Mononuclear cell (primary cell): Measurements from ENCODE around the gene ARHGAP26. TPM values are rescaled to one million over a fixed set of nuclear protein-coding genes. Genes with fewer than 3 reads are reported as not detected.

Experiments
- H3K27me3 ChIP-seq: 2 replicates; pipeline ENCODE4 v1.6.0; 2011; ENCODE audit warnings: low read length, control low read depth; ENCODE audit not compliant: insufficient read depth
- H3K4me1 ChIP-seq: 2 replicates; pipeline ENCODE4 v1.5.1; 2011; ENCODE audit warnings: mild to moderate bottlenecking, low read length, control low read depth; ENCODE audit not compliant: insufficient read depth
- H3K4me3 ChIP-seq: 2 replicates; pipeline ENCODE4 v1.5.1; 2011; ENCODE audit warnings: mild to moderate bottlenecking, low read length, moderate library complexity
- H3K9me3 ChIP-seq: 2 replicates; pipeline ENCODE4 v1.5.1; 2011; ENCODE audit warnings: low read depth, mild to moderate bottlenecking, control low read depth, low read length
- total RNA-seq: library from RNA; depleted of rRNA; stranded (reverse); fragments of >200 nt; gene quantifications from one replicate; pipeline ENCODE4 v1.2.3, GENCODE V29; 2012

Gene ARHGAP26
- total RNA-seq, 1 donor, result 53.6 TPM

DNA sequence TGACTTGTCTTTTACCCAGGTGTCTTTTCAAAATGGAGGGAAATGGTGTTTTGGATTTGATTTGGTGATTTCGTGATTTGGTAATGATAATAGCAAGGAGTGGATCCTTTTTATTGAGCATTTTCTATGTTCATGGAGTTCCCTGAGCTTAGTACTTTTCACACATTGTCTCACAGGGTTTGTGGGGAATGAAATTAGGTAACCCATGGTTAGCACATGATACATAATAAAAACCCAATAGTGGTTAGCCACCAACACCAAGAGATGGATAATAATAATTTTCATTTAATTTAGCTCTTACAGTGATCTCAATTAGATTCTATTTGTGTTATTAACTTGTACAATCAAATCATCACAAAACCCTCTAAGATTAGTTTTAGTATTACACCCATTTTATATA is 65.4 kb downstream of the ARHGAP26 start:
- Histone ChIP-seq H3K9me3 (no peaks in the 10 kb centered on the region), H3K27me3 (no peaks in the 10 kb centered on the region), H3K4me3 (no peak overlapping the region), H3K4me1 (peaks cover 46% of the 10 kb centered on the region)

DNA sequence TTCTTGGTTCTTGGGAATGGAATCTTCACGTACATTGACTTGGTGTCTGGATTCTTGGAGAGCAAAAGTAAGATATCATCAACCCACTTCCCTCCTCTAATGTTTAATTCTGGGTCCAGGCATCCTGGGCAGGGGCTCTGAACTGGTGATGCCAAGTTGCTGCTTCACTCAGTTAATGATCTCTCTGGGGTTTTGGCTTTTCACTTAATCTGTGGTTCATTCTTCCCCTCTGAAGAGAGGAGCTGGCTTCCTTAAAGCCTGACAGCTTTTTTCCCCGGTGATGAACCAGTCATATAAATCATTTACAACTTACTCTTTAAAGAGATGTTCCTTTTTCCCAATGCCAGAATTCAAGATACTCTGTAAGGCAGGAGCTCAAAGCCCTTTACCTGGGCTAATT is 65.9 kb downstream of the ARHGAP26 start:
- H3K9me3 ChIP-seq, result no peaks in the 10 kb centered on the region
- peaks cover 48% of the 10 kb centered on the region for H3K4me1 ChIP-seq
- no peak overlapping the region for H3K4me3 ChIP-seq

DNA sequence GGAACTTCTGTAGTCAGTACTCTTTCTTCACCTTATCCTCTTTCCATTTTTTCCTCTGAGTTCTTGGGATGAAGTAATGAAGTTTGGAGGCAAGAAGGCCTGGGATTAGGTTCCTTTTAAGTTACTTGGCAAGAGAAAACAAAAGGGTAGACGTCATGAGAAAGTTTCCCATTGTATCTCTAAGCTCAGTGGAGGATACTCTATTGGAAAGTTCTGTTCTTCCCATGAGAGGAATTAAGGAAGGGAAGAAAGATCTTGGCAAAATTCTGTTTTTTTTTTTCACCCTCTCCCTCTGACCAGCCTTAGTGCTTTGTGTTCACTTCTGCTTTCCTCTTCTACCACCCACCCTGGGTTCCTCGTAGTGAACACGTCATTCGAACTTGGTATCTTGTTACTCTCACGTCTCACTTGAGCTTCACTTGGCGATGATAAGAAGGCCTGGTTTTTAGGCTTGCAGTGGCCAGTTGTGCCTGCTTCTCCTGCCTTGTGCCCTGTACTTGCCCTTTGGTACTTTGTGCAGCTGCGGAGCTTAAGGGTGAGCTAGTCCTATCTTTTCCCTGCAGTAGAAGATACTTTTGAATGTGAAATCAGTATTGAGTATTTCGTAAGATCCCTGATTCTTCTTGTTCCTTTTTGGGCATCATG is 67.0 kb downstream of the ARHGAP26 start:
- no peaks in the 10 kb centered on the region for H3K27me3 ChIP-seq
- H3K4me3 ChIP-seq, result no peak overlapping the region
- no peaks in the 10 kb centered on the region for H3K9me3 ChIP-seq

More for the DNA sequence above, 65.9 kb downstream of the ARHGAP26 start:
- no peaks in the 10 kb centered on the region for H3K27me3 ChIP-seq

DNA sequence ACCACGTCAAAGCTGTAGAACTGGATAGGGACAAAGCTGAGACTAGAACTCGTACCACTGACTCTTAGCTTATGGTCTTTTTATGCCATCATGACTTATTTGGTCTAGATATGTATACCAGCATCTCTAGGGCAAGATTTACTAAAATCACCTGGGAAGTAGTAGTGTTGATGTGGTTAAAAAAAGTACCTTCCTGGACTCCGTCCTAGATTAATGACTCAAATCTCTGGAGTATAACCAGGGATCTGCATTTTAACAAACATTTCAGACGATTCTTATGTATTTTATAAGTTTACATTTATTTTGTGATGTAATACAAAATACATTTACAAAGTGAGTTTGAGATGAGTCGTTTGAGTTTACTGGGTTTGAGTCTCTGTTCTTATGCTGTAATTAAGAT is 68.7 kb downstream of the ARHGAP26 start:
- H3K9me3 ChIP-seq, result no peaks in the 10 kb centered on the region
- H3K4me1 ChIP-seq, result peaks cover 49% of the 10 kb centered on the region
- H3K4me3 ChIP-seq, result no peak overlapping the region
- H3K27me3 ChIP-seq, result no peaks in the 10 kb centered on the region

More for the DNA sequence above, 67.0 kb downstream of the ARHGAP26 start:
- peaks cover 49% of the 10 kb centered on the region for H3K4me1 ChIP-seq

DNA sequence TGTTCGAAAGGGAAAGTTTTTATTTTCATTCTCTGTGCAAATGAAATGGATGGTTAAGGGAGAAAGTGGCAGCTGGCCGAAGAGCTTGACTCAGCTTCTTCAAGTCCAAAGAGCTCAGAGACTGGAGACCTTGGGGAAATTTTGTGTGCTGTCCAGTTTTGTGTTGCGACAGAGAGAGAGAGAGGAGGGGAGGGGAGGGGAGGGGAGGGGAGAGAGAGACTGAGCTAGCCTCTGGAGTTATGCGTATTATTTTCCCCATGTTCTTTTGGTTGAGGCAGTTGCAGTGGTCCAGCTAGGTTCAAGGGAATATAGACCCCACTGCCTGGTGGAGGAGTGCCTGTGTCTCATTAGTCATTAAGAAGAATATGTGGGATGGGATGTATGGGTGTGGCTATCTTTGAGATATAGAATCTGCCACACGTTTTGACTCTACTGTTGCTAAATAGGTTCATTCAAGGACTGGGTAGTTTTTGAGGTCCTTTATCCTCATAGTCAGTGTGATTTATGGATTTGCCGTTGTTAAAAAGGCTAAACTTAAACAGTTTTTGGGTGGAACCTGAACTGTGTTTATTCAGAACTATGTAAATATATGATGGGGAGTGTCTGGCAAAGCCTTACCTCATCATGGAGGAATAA is 69.7 kb downstream of the ARHGAP26 start:
- Histone ChIP-seq H3K4me1 (peaks cover 58% of the 10 kb centered on the region), H3K27me3 (no peaks in the 10 kb centered on the region), H3K9me3 (no peaks in the 10 kb centered on the region), H3K4me3 (no peak overlapping the region)

DNA sequence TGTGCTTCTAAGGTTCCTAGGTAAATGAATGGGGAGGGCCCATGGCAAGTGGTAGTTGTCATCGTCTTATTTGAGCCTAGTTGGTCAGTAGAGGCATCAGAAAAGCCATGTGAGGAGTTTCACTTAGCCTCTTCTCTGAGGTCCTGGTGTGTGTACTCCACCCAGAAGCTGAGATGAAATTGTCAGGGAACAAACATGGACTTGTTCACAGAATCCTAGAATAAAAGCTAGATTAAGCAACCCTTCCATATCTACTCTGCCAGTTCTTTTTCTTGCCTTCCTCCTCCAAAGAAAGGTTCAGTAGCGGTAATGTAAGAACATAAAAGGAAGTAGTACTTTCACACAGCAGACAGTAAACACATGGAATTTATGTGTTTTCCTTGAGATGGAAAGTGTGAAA is 70.4 kb downstream of the ARHGAP26 start:
- H3K4me1 ChIP-seq, result peaks cover 65% of the 10 kb centered on the region
- no peaks in the 10 kb centered on the region for H3K9me3 ChIP-seq
- no peak overlapping the region for H3K4me3 ChIP-seq
- H3K27me3 ChIP-seq, result no peaks in the 10 kb centered on the region

DNA sequence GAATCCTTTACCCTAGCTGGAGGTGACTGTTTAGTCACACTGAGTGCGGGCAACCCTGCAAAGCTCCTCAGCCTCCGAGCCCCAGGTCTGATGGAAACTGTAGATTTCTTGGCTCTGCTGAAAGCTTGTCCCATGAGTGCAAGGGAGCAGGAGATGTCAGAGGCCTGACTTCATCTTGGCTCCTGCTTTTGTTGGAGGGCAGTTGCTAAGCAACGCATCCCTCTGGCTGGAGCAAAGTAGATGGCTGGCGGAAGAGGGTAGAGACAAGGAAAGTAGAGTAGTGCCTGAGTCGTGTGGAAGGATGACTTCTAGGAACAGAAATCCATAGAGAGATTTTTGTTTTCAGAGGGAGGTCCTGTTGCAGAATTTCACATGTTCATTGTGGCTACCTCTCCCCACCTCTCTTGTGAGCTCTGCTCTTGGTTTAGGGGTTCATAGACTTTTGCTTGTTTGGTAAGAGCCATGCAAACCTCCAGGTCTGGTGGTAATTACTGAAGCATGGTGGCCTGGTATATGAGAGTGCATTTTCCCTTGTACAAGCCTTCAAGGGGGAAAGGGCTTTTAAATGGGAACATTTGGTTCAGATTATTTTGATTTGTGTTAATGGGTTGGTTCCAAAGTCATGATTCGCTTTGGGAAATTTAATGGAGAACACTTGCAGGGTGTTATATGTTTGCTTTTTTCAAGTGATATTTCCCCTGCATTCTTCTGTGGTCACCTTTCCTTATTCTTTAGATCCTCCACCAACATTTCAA is 71.5 kb downstream of the ARHGAP26 start:
- peaks cover 66% of the 10 kb centered on the region for H3K4me1 ChIP-seq
- no peaks in the 10 kb centered on the region for H3K9me3 ChIP-seq
- H3K27me3 ChIP-seq, result no peaks in the 10 kb centered on the region
- no peak overlapping the region for H3K4me3 ChIP-seq

DNA sequence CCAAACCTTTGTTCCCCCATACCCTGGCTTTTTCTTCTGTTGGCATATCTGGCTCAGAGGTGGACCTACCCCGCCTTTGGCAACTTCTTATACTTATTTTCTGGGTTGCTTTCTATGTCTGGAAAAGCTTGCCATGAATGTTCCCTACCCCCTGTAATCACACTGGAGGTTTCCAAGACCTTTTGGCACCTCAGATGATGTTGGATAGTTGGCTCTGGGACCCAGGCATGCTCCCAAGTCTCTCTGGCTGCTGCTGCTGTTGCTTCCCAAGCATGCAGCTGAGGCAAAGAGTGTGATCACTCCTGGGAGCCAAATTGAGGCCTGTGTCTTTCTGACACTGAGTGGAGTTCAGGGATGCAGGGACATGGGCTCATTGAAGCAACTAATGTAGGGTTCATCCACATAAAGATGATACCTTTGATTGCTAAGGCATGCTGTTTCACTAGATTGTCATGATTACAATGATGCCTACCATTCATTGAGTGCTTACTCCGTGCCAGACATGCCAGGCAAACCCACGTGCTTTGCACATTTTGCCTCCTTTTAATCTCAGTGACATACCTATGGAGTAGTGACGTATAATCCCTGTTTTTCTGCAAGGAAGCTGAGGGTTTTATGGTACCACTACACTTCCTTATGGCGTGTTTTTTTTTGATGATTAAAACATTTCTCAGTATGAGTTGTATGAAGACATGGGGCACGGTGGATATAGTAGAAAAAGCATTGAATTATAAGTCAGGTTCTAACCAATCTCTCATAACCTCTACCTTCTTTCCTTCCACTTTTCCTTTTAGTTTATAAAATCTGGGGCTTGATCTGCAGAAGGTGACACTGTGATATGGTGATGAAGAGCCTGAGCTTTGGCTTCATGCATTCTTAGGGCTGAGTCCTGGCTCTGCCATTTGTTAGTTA is 73.1 kb downstream of the ARHGAP26 start:
- no peak overlapping the region for H3K4me3 ChIP-seq
- H3K9me3 ChIP-seq, result no peaks in the 10 kb centered on the region
- H3K27me3 ChIP-seq, result no peaks in the 10 kb centered on the region
- H3K4me1 ChIP-seq, result peaks cover 68% of the 10 kb centered on the region

DNA sequence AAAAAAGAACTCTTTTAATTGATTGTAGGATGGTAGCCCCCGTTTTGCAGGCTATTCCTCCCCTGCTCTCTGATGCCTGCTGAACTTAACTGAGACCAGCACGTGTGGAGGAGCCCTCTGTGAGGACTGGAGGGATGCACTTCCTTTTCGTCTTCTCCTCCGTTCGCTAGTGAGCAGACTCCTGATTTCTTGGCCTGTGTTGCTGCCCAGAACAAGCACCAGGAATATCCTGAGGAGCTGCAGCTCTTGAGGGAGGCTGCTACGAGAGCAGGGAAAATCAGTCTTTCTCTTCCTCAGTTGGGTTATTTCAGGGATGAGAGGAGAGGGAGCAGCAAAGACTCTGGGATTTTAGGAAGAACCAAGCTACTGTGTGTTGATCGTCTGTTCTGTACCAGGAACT is 74.7 kb downstream of the ARHGAP26 start:
- H3K4me3 ChIP-seq, result no peak overlapping the region
- H3K9me3 ChIP-seq, result no peaks in the 10 kb centered on the region
- H3K4me1 ChIP-seq, result peaks cover 61% of the 10 kb centered on the region
- H3K27me3 ChIP-seq, result no peaks in the 10 kb centered on the region

DNA sequence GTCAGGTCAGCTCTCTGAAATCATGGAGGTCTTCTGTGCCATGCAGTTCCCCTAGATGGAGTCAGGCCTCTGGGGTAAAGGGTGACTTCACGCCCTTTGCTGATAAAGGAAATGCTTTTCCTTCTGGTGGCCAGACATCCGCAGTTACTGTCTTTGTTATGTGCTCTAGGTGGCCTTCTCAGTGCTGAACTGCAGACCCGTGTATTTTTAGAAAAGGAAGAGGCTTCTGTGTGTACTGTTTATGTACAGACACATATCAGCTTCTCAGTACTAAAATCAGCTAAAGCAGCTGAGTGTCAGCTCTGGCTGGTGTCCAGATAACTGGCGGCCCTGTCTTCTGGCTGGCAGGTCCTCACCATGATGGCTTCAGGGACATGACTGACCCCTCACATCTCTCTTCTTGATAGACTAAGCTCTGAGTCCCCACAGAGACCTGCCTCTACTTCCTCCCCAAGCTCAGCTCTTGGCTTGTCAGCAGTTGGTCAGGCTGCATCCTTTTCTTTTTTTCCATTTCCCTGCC is 75.3 kb downstream of the ARHGAP26 start:
- no peak overlapping the region for H3K4me3 ChIP-seq
- no peaks in the 10 kb centered on the region for H3K9me3 ChIP-seq
- H3K4me1 ChIP-seq, result peaks cover 58% of the 10 kb centered on the region
- H3K27me3 ChIP-seq, result no peaks in the 10 kb centered on the region

DNA sequence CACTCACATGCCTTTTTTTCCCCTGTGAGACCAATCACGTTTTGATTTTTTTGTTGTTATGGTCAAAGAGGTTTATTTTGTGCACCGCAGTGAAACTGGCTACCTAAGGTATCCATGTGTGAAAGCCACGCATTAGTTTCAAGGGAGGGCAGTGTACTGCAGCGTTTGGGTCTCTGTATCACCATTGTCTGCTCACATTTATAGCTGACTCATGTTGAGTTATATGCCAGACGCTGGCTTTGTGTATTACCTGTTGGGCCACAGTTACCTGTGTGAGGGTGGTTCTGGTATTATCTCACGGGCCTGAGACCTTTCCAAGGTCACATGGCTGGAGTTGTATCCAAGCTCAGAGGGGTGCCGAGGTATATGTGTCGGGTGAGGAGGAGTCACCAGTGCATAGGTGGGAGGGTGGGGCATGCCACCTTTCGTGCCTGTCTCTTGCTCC is 75.8 kb downstream of the ARHGAP26 start:
- no peak overlapping the region for H3K4me3 ChIP-seq
- H3K4me1 ChIP-seq, result peaks cover 54% of the 10 kb centered on the region
- H3K9me3 ChIP-seq, result no peaks in the 10 kb centered on the region
- H3K27me3 ChIP-seq, result no peaks in the 10 kb centered on the region

DNA sequence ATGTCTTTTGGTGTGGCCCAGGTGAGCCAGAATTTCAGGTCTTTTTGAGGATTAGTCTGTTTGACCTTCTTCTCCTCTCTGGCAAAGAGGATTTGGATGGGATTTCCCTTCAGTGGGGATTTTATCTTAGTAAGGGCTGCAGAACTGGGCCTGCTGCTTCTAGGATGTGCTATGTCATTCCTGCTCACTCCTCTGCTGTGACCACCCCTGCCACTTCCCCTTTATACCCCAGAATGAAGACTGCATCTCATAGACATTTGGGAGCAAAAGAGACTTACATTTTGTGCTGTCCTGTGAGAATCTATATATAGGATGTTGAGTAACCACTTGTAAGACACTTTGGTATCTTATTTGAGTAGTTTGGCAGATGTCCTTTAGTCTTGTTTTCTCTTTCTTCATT is 76.2 kb downstream of the ARHGAP26 start:
- Histone ChIP-seq H3K4me1 (peaks cover 52% of the 10 kb centered on the region), H3K9me3 (no peaks in the 10 kb centered on the region), H3K4me3 (no peak overlapping the region), H3K27me3 (no peaks in the 10 kb centered on the region)

DNA sequence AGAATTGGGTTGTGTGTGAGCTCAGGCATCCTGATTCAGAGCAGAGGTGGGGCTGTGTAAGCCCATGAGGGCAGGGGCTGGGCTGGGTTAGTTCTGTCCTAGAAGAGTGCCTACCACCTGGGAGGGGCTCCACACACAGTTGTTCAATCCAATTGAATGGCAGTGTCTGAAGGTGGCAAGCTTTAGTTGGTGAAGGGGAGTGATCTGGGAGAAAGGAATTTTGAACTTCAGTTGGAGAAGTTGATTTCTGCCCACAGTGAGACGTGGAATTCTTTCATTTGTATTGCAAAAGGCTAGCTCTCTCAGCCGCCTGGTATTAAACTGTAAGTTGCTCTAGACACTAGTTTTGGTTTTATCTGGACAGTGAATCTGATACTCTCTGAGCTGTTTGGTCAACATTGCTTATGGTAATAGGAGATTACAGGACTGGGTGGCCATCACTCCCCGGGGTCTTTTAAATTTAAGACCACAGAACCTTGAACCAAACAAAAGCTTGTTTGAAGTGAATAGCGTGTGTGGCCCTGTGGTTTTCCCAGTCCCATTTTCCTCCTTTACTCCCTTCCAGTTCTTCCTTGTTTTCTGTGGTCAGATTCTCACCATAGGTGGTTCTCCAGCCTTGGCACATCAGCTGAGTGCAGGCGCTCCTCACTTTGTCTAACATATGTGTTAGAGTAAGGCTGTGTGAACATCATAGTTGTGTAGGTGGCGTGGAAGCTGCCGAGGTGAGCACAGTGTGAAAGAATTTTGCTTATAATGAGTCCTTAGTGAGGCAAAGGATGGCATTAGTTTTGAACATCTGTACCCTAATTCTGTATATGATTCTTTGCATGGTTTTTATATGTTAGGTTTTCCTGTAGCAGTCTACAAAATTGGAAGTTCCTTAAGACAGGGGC is 78.0 kb downstream of the ARHGAP26 start:
- Histone ChIP-seq H3K27me3 (no peaks in the 10 kb centered on the region), H3K4me3 (no peak overlapping the region), H3K4me1 (peaks cover 52% of the 10 kb centered on the region), H3K9me3 (no peaks in the 10 kb centered on the region)

DNA sequence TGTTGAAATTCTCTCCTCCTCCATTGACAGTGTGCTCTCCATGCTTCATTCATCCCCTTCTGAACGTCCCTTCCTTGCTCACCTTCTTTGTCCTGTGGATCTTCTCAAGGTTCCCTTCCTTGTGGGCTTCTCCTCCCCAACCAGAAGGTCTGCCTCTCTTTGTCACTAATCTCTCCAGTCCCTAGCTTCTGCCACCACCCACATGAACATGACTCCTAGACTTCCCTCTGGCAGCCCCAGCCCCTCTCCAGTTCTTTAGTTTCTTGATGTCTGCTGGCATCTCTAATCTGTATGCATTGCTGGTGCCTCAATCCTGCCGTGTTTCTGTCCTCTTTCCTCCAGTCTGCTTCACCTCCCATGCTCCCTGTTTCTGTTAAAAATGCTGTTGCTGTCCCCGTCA is 79.3 kb downstream of the ARHGAP26 start:
- Histone ChIP-seq H3K4me1 (peaks cover 47% of the 10 kb centered on the region), H3K9me3 (no peaks in the 10 kb centered on the region), H3K4me3 (no peak overlapping the region), H3K27me3 (no peaks in the 10 kb centered on the region)
